WI38 (cell line): Measurements from ENCODE around the gene BMAL1.

ENCODE experiments used
- H3K4me3 ChIP-seq: 2 replicates; pipeline ENCODE4 v1.5.1; 2011; ENCODE audit warnings: low read depth, mild to moderate bottlenecking, control low read depth, low read length
- CTCF ChIP-seq: IDR thresholded peaks from 2 replicates; pipeline ENCODE4 v1.5.1; 2012; ENCODE audit warnings: low read depth, mild to moderate bottlenecking, control low read depth, low read length

The BMAL1 gene

GRCh38 chr11:13338427-13339069 lies 61.0 kb downstream of the BMAL1 start:
- TF ChIP-seq CTCF = no peak
- peak overlapping the region; percentile 37 for H3K4me3 ChIP-seq

- TF ChIP-seq CTCF = no peak
- H3K4me3 ChIP-seq = no peak overlapping the region
Measured at GRCh38 chr11:13339195-13340153, 61.9 kb downstream of the BMAL1 start.

- H3K4me3 ChIP-seq = no peak overlapping the region
- TF ChIP-seq CTCF = no peak
Measured at GRCh38 chr11:13341026-13341425, 63.4 kb downstream of the BMAL1 start.

- H3K4me3 ChIP-seq = no peak overlapping the region
- no peak for TF ChIP-seq CTCF
Measured at GRCh38 chr11:13343067-13343466, 65.5 kb downstream of the BMAL1 start.

GRCh38 chr11:13343931-13344717 lies 66.5 kb downstream of the BMAL1 start:
- H3K4me3 ChIP-seq = no peak overlapping the region
- peak; percentile 65 for TF ChIP-seq CTCF

GRCh38 chr11:13344818-13345217 lies 67.2 kb downstream of the BMAL1 start:
- TF ChIP-seq CTCF = no peak
- no peak overlapping the region for H3K4me3 ChIP-seq
